SH-SY5Y (cell line): ENCODE data around the gene TTC31.

ENCODE experiments used
- GATA2 ChIP-seq: IDR thresholded peaks from 2 replicates; pipeline ENCODE4 v1.6.1; 2011; ENCODE audit warnings: mild to moderate bottlenecking, low read depth, low read length
- GATA3 ChIP-seq: IDR thresholded peaks from 2 replicates; pipeline ENCODE4 v1.6.1; 2011; ENCODE audit warnings: low read depth, mild to moderate bottlenecking, low read length, moderate library complexity

Gene TTC31

DNA sequence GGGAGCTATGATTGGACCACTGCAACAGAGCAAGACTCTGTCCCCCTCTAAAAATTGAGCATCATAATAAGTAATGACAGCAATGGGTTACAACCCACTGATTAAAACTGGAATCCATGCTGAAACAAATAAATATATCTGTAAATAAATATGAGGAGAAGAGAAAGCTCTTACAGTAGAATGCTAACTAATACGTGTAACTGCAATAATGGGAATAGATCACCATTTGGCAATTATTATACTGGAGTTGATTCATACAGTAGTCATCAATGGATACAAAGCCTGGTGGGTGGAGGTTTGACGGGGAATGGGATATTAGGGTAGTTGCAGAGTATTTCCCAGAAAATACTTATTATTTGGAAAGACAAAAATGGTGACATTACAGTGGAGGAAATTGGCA is 34.1 kb upstream of the TTC31 start:
- TF ChIP-seq GATA2 (no peak), GATA3 (no peak)

DNA sequence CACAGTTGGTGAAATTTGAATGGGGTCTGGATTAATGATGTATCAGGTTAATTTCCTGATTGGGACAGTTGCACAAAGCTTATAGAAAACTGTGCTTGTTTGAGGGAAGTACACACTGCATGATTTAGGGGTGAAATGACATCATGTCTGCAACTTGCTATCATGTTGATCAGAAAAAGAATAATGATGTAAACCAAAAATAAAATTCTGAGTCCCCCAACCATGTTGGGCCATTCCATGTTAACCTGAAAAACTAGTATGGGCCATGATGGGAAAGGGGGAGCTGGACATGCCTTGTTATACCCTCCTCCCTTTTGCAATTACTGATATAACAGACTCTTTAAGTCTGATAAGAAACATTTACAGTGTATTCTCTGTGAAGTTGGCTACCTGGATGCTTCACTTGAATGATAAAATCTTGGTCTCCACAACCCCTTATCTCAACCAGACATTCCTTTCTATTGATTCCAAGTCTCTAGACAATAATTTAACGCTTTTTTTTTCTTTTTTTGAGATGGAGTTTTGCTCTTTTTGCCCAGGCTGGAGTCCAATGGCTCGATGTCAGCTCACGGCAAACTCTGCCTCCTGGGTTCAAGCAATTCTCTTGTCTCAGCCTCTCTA is 32.2 kb upstream of the TTC31 start:
- no peak for TF ChIP-seq GATA2
- no peak for TF ChIP-seq GATA3

GRCh38 chr2:74454654-74455511 is 28.0 kb upstream of the TTC31 start, which contains the start of gene INO80B:
Gene INO80B (plus strand): TSS chr2:74455087. CDS start chr2:74455117, 30 bp downstream.
- TF ChIP-seq GATA3: no peak
- TF ChIP-seq GATA2: no peak

- TF ChIP-seq GATA2 (no peak), GATA3 (no peak)
Observed at GRCh38 chr2:74457129-74457548, 25.7 kb upstream of the TTC31 start.

DNA sequence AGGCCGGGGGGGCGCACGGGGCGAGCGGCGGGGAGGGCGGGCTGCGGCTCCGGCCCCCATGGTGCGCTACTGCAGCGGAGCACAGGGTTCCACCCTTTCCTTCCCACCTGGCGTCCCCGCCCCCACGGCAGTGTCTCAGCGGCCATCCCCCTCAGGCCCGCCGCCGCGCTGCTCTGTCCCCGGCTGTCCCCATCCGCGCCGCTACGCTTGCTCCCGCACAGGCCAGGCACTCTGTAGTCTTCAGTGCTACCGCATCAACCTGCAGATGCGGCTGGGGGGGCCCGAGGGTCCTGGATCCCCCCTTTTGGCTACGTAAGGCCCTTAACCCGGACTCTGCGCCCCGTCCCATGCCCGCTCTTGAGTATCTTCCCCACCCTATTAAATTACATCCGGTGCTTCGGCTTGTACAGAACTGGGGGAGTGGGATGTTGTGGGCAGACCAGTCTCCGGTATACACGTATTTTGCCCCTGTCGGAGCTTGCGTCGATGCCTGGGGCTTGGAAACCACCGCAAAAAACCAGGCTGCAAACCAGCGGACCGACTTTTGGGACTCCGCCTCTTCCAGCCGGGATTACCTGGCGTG is 25.2 kb upstream of the TTC31 start:
- TF ChIP-seq GATA3 (no peak), GATA2 (no peak)

GRCh38 chr2:74458132-74458937 is 24.5 kb upstream of the TTC31 start, which contains the start of gene WBP1:
Gene WBP1 (plus strand): TSS chr2:74458438. CDS start chr2:74458603, 165 bp downstream.
- TF ChIP-seq GATA2: no peak
- no peak for TF ChIP-seq GATA3

GRCh38 chr2:74458938-74459363 is 23.9 kb upstream of the TTC31 start:
- TF ChIP-seq GATA3 (no peak), GATA2 (no peak)

DNA sequence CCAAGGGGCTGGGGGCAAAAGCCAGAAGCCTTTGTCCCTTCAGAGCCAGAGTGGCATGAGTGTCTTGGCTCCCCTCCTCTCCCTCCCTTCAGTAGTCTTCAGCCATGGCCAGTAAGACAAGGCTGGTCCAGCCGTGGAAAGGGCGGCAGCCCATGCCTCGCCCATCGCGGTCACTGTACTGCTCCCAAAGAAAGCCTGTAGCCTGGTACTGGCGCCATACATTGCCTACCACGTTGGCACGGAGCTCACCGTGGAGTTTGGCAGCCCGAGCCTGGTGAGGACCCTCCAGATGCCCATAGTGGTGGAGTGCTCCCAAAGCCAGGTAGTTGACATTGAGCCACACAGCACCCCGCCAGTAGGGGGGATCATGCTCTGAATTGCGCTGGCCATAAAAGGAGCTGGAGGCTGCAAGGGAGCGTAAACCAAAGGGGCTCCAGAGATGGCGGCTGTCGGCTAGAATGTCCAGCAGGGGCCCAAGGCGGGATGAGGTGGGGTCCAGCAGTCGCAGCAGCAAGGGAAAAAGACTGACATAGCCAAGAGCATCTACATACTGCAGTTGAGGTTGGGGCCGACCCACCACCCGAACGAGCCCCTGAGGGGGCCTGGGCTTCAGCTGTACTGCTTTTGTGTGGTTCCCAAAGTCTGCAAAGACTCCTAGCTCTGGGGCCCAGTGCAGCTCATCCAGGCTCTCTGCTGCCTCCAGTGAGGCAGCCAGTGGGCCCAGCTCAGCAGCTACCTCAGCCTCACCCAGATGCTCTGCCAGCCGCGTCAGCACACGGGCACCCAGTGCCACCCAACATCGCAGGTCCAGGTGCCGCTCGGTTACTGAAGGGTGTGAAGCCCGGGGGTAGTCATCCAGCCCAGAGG is 21.5 kb upstream of the TTC31 start:
- TF ChIP-seq GATA2: no peak
- no peak for TF ChIP-seq GATA3

DNA sequence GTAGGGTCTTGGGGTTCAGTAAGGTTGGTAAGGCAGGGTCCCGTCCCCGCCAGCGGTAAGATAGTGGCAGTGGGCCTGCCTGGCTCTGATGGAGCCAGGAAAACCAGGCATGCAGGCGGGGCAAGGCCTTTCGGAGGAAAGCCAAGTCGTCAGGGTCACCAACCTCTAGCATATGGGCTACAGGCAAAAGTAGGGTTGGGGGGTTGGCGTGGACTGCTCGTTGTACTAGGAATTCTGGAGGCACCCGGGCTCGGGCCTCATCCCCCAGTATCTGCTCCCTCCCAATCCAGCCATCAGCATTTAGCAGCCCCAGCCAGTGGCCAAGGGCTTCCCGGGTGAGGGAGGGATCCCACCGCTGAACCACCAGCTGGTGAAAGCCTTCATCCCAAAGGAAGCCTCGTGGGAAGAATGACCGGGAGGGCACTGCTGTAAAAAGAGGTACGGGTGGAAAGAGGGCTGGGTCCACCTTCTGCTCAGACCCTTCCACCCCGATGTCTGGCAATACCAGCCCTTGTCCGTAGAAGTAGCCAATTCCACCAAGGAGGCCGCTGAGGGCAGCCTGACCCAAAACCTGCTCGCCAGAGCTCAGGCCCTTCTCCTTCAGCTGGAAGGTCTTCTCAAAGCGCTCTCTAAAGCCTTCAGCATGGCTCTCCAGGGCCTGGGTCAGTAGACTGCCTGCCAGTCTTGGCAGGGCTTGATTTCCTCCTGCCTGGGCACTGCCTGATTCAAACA is 20.7 kb upstream of the TTC31 start:
- no peak for TF ChIP-seq GATA2
- no peak for TF ChIP-seq GATA3

GRCh38 chr2:74462786-74463105 is 20.1 kb upstream of the TTC31 start:
- TF ChIP-seq GATA3: no peak
- TF ChIP-seq GATA2: no peak

GRCh38 chr2:74464406-74464805 is 18.5 kb upstream of the TTC31 start:
- TF ChIP-seq GATA3 (no peak), GATA2 (no peak)

GRCh38 chr2:74471332-74472065 is 11.4 kb upstream of the TTC31 start:
- TF ChIP-seq GATA2 (no peak), GATA3 (no peak)
